ENCODE data around the gene CPXM2. TPM values are rescaled to one million over a fixed set of nuclear protein-coding genes. Genes with fewer than 3 reads are reported as not detected.

Gene CPXM2
- total RNA-seq, 3 donors from 2014 or later (not counting 1 experiment from before 2014, with no cell fraction given): not detected

GRCh38 chr10:123800289-123800688 lies 91.3 kb downstream of the CPXM2 start:
- Mint-ChIP-seq H3K4me1 (no peaks in the 10 kb centered on the region), H3K36me3 (no peaks in the 10 kb centered on the region), H3K9me3 (no peaks in the 10 kb centered on the region), H3K27me3 (ENCODE audit: low read depth in 2 of 2) (peaks cover 32 to 58% of the 10 kb centered on the region in 2 donors), H3K4me3 (no peak overlapping the region), H3K27ac (no peak overlapping the region)
- WGBS (ENCODE audit: insufficient coverage): 4% methylated on average over 9 of the region's 9 CpGs
- H3K36me3 ChIP-seq (ENCODE audit: control insufficient read depth, insufficient read depth, low read length): no peaks in the 10 kb centered on the region
- intact Hi-C loops (cut with micrococcal nuclease): no loop called here
- DNase-seq: no peak
- H3K9me3 ChIP-seq (ENCODE audit: control insufficient read depth, insufficient read depth, low read length): no peaks in the 10 kb centered on the region
- H3K27ac ChIP-seq (ENCODE audit: low read length): no peak overlapping the region
- H3K27me3 ChIP-seq (ENCODE audit: control insufficient read depth, insufficient read depth, low read length): peaks cover 2% of the 10 kb centered on the region
- no peaks in the 10 kb centered on the region for H3K4me1 ChIP-seq (ENCODE audit: control insufficient read depth, insufficient read depth, low read length)
- H3K4me3 ChIP-seq (ENCODE audit: low read length): no peak overlapping the region
- no peak for TF ChIP-seq CTCF (IDR thresholded peaks at IDR 0.05)
- ATAC-seq: no peak

- ATAC-seq (no peak), DNase-seq (no peak)
- no peak overlapping the region for H3K4me3 Mint-ChIP-seq
- 100% methylated on average over 1 of the region's 1 CpG for WGBS (ENCODE audit: insufficient coverage)
- H3K36me3 ChIP-seq (ENCODE audit: control insufficient read depth, insufficient read depth, low read length): no peaks in the 10 kb centered on the region
- H3K27me3 ChIP-seq (ENCODE audit: control insufficient read depth, insufficient read depth, low read length): no peaks in the 10 kb centered on the region
- H3K27me3 Mint-ChIP-seq (ENCODE audit: low read depth in 2 of 2): peaks cover 27 to 44% of the 10 kb centered on the region in 2 donors
- no peaks in the 10 kb centered on the region for H3K36me3 Mint-ChIP-seq
- intact Hi-C loops (cut with micrococcal nuclease): no loop called here
- H3K4me1 Mint-ChIP-seq: no peaks in the 10 kb centered on the region
- no peaks in the 10 kb centered on the region for H3K9me3 Mint-ChIP-seq
- TF ChIP-seq CTCF (IDR thresholded peaks at IDR 0.05): no peak
- H3K27ac ChIP-seq (ENCODE audit: low read length): no peak overlapping the region
- no peaks in the 10 kb centered on the region for H3K9me3 ChIP-seq (ENCODE audit: control insufficient read depth, insufficient read depth, low read length)
- no peak overlapping the region for H3K27ac Mint-ChIP-seq
- H3K4me1 ChIP-seq (ENCODE audit: control insufficient read depth, insufficient read depth, low read length): no peaks in the 10 kb centered on the region
- H3K4me3 ChIP-seq (ENCODE audit: low read length): no peak overlapping the region
Observed at GRCh38 chr10:123798856-123799255, 92.8 kb downstream of the CPXM2 start.

- no peaks in the 10 kb centered on the region for H3K36me3 ChIP-seq (ENCODE audit: control insufficient read depth, insufficient read depth, low read length)
- whole genome bisulfite sequencing (ENCODE audit: insufficient coverage): 93% methylated on average over 2 of the region's 3 CpGs
- no peaks in the 10 kb centered on the region for H3K9me3 ChIP-seq (ENCODE audit: control insufficient read depth, insufficient read depth, low read length)
- Mint-ChIP-seq H3K4me3 (no peak overlapping the region), H3K9me3 (no peaks in the 10 kb centered on the region), H3K27ac (no peak overlapping the region), H3K27me3 (ENCODE audit: low read depth in 2 of 2) (peaks cover 23 to 39% of the 10 kb centered on the region in 2 donors), H3K36me3 (no peaks in the 10 kb centered on the region), H3K4me1 (no peaks in the 10 kb centered on the region)
- H3K27ac ChIP-seq (ENCODE audit: low read length): no peak overlapping the region
- DNase-seq (no peak), ATAC-seq (no peak)
- intact Hi-C loops (cut with micrococcal nuclease): no loop called here
- H3K4me1 ChIP-seq (ENCODE audit: control insufficient read depth, insufficient read depth, low read length): no peaks in the 10 kb centered on the region
- no peak for TF ChIP-seq CTCF (IDR thresholded peaks at IDR 0.05)
- no peaks in the 10 kb centered on the region for H3K27me3 ChIP-seq (ENCODE audit: control insufficient read depth, insufficient read depth, low read length)
- H3K4me3 ChIP-seq (ENCODE audit: low read length): no peak overlapping the region
Observed at GRCh38 chr10:123797813-123798212, 93.8 kb downstream of the CPXM2 start.

- intact Hi-C loops (cut with micrococcal nuclease): no loop called here
- no peak overlapping the region for H3K27ac Mint-ChIP-seq
- Histone ChIP-seq H3K4me1 (ENCODE audit: control insufficient read depth, insufficient read depth, low read length) (no peaks in the 10 kb centered on the region), H3K27ac (ENCODE audit: low read length) (no peak overlapping the region), H3K36me3 (ENCODE audit: control insufficient read depth, insufficient read depth, low read length) (no peaks in the 10 kb centered on the region), H3K4me3 (ENCODE audit: low read length) (no peak overlapping the region), H3K27me3 (ENCODE audit: control insufficient read depth, insufficient read depth, low read length) (no peaks in the 10 kb centered on the region), H3K9me3 (ENCODE audit: control insufficient read depth, insufficient read depth, low read length) (no peaks in the 10 kb centered on the region)
- H3K9me3 Mint-ChIP-seq: no peaks in the 10 kb centered on the region
- no peaks in the 10 kb centered on the region for H3K4me1 Mint-ChIP-seq
- H3K4me3 Mint-ChIP-seq: no peak overlapping the region
- DNase-seq (no peak), ATAC-seq (no peak)
- 76% methylated on average over 5 of the region's 5 CpGs for WGBS (ENCODE audit: insufficient coverage)
- TF ChIP-seq CTCF (IDR thresholded peaks at IDR 0.05): no peak
- H3K36me3 Mint-ChIP-seq: no peaks in the 10 kb centered on the region
- H3K27me3 Mint-ChIP-seq (ENCODE audit: low read depth in 2 of 2): peaks cover 19 to 30% of the 10 kb centered on the region in 2 donors
Observed at GRCh38 chr10:123796736-123797135, 94.9 kb downstream of the CPXM2 start.
